Neural cell (in vitro differentiated cells): ENCODE data around the gene ITGA5. TPM values are rescaled to one million over a fixed set of nuclear protein-coding genes. Genes with fewer than 3 reads are reported as not detected.
A peak's percentile ranks its signal among the peaks of the same experiment; 100 is the strongest.

Source experiments
- H2AFZ ChIP-seq: fragments of 200-600, 300-800 bp; sonication (generic), shearing (Covaris generic); 2 replicates; pipeline ENCODE4 v1.6.0; 2014; ENCODE audit warnings: low read depth, mild to moderate bottlenecking, antibody characterized with exemption, low read length, moderate library complexity
- H3F3A ChIP-seq: fragments of 200-600 bp; shearing (Covaris generic); 2 replicates; pipeline ENCODE4 v1.6.1; 2016; ENCODE audit warnings: mild to moderate bottlenecking, moderate library complexity, mixed read lengths, antibody characterized with exemption, low read length; ENCODE audit not compliant: insufficient read depth, poor library complexity, severe bottlenecking
- H3K27ac ChIP-seq: fragments of 200-600, 300-800 bp; sonication (generic), shearing (Covaris generic); 2 replicates; pipeline ENCODE4 v1.5.1; 2014; ENCODE audit warnings: mild to moderate bottlenecking, low read length, moderate library complexity
- H3K27me3 ChIP-seq: fragments of 300-800, 200-600 bp; sonication (generic), shearing (Covaris generic); 2 replicates; pipeline ENCODE4 v1.6.0; 2014; ENCODE audit warnings: mild to moderate bottlenecking, low read depth, low read length, moderate library complexity; ENCODE audit not compliant: insufficient read depth
- H3K36me3 ChIP-seq: fragments of 300-800, 200-600 bp; sonication (generic), shearing (Covaris generic); 2 replicates; pipeline ENCODE4 v1.5.1; 2014; ENCODE audit warnings: mild to moderate bottlenecking, antibody characterized with exemption, low read length, moderate library complexity; ENCODE audit not compliant: insufficient read depth
- H3K4me2 ChIP-seq: fragments of 300-800, 200-600 bp; sonication (generic), shearing (Covaris generic); 2 replicates; pipeline ENCODE4 v1.6.0; 2014; ENCODE audit warnings: mild to moderate bottlenecking, low read length
- H3K4me3 ChIP-seq: fragments of 300-800, 200-600 bp; sonication (generic), shearing (Covaris generic); 2 replicates; pipeline ENCODE4 v1.5.1; 2014; ENCODE audit warnings: mild to moderate bottlenecking, low read length, moderate library complexity
- H3K79me2 ChIP-seq: fragments of 200-600 bp; shearing (Covaris generic); replicated peaks from 2 replicates; pipeline ENCODE4 v1.6.0; 2014; ENCODE audit warnings: mild to moderate bottlenecking, low read length, moderate library complexity; ENCODE audit not compliant: insufficient read depth
- H3K9ac ChIP-seq: fragments of 300-800, 200-600 bp; sonication (generic), shearing (Covaris generic); 2 replicates; pipeline ENCODE4 v1.6.1; 2016; ENCODE audit warnings: mild to moderate bottlenecking, low read length, mixed read lengths
- H3K9me2 ChIP-seq: fragments of 200-600 bp; shearing (Covaris generic); 2 replicates; pipeline ENCODE4 v1.6.1; 2016; ENCODE audit warnings: mild to moderate bottlenecking, low read length, mixed read lengths; ENCODE audit not compliant: insufficient read depth
- H3K9me3 ChIP-seq: fragments of 200-600, 300-800 bp; sonication (generic), shearing (Covaris generic); 2 replicates; pipeline ENCODE4 v1.6.1; 2016; ENCODE audit warnings: mild to moderate bottlenecking, mixed run types, low read length, moderate library complexity, mixed read lengths
- H4K20me1 ChIP-seq: fragments of 200-600 bp; shearing (Covaris generic); 2 replicates; pipeline ENCODE4 v1.6.1; 2016; ENCODE audit warnings: mild to moderate bottlenecking, mixed run types; ENCODE audit not compliant: insufficient read depth
- CTCF ChIP-seq: fragments of 450-650 bp; IDR thresholded peaks from 2 replicates; pipeline ENCODE4 v1.5.1; 2014; ENCODE audit warnings: antibody characterized with exemption, mild to moderate bottlenecking, moderate library complexity; ENCODE audit not compliant: poor library complexity, severe bottlenecking
- EP300 ChIP-seq: fragments of 450-650 bp; conservative IDR thresholded peaks from 2 replicates; pipeline ENCODE4 v1.6.1; 2014; ENCODE audit warnings: antibody characterized with exemption, mild to moderate bottlenecking, moderate library complexity; ENCODE audit not compliant: poor library complexity, severe bottlenecking
- EZH2 ChIP-seq: fragments of 200-600, 300-800 bp; shearing (Covaris generic), sonication (generic); IDR thresholded peaks from 2 replicates; pipeline ENCODE4 v1.6.1; 2014; ENCODE audit warnings: antibody characterized with exemption, low read length, borderline replicate concordance, mild to moderate bottlenecking; ENCODE audit not compliant: insufficient read depth, poor library complexity, severe bottlenecking
- MXI1 ChIP-seq: fragments of 450-650 bp; conservative IDR thresholded peaks from 2 replicates; pipeline ENCODE4 v1.6.1; 2014; ENCODE audit warnings: antibody characterized with exemption, mild to moderate bottlenecking; ENCODE audit not compliant: poor library complexity, severe bottlenecking
- POLR2AphosphoS5 ChIP-seq: IDR thresholded peaks from 2 replicates; pipeline ENCODE4 v1.6.1; 2012
- RAD21 ChIP-seq: fragments of 450-650 bp; conservative IDR thresholded peaks from 2 replicates; pipeline ENCODE4 v1.6.1; 2014; ENCODE audit warnings: antibody characterized with exemption, mild to moderate bottlenecking, moderate library complexity
- REST ChIP-seq: IDR thresholded peaks from 2 replicates; pipeline ENCODE4 v1.6.1; 2012; ENCODE audit warnings: borderline replicate concordance
- SMC3 ChIP-seq: fragments of 450-650 bp; conservative IDR thresholded peaks from 2 replicates; pipeline ENCODE4 v1.6.1; 2014; ENCODE audit warnings: antibody characterized with exemption, mild to moderate bottlenecking, moderate library complexity; ENCODE audit not compliant: poor library complexity
- TAF1 ChIP-seq: IDR thresholded peaks from 2 replicates; pipeline ENCODE4 v1.6.1; 2012; ENCODE audit warnings: low read depth
- polyA plus RNA-seq: library from polyadenylated mRNA; depleted of rRNA; stranded (reverse); fragments of >200 nt; gene quantifications from 2 replicates; pipeline ENCODE4 v1.2.3, GENCODE V29; 2014

The ITGA5 gene
- polyA plus RNA-seq, 1 donor from 2014 or later: not detected

- no peaks in the 10 kb centered on the region for H3K36me3 ChIP-seq
- no peak overlapping the region for H3K4me3 ChIP-seq
- no peaks in the 10 kb centered on the region for H3F3A ChIP-seq
- H3K4me2 ChIP-seq: no peak overlapping the region
- TF ChIP-seq EZH2 (no peak), TAF1 (no peak)
- no peaks in the 10 kb centered on the region for H3K79me2 ChIP-seq
- no peaks in the 10 kb centered on the region for H3K9me2 ChIP-seq
- no peak overlapping the region for H3K27ac ChIP-seq
- no peaks in the 10 kb centered on the region for H3K9me3 ChIP-seq
- no peak overlapping the region for H3K9ac ChIP-seq
- H2AFZ ChIP-seq: no peak overlapping the region
- peaks cover 31% of the 10 kb centered on the region for H3K27me3 ChIP-seq
- H4K20me1 ChIP-seq: no peaks in the 10 kb centered on the region
These were observed 1.7 kb upstream of the ITGA5 start for GRCh38 chr12:54420766-54421144.

GRCh38 chr12:54418441-54419087 lies 502 bp downstream of the ITGA5 start:
- H3K79me2 ChIP-seq: no peaks in the 10 kb centered on the region
- no peaks in the 10 kb centered on the region for H3K9me3 ChIP-seq
- H3K9ac ChIP-seq: no peak overlapping the region
- H3K4me3 ChIP-seq: peak overlapping the region; percentile 54
- no peak overlapping the region for H2AFZ ChIP-seq
- TF ChIP-seq RAD21 (no peak), MXI1 (no peak), CTCF (no peak), EZH2 (no peak), REST (no peak), TAF1 (no peak), SMC3 (no peak), EP300 (no peak), POLR2AphosphoS5 (no peak)
- no peaks in the 10 kb centered on the region for H3K9me2 ChIP-seq
- no peaks in the 10 kb centered on the region for H3F3A ChIP-seq
- H3K36me3 ChIP-seq: no peaks in the 10 kb centered on the region
- no peak overlapping the region for H3K4me2 ChIP-seq
- H3K27me3 ChIP-seq: peaks cover 31% of the 10 kb centered on the region
- H3K27ac ChIP-seq: no peak overlapping the region
- H4K20me1 ChIP-seq: no peaks in the 10 kb centered on the region
